Endothelial cell (in vitro differentiated cells): Measurements from ENCODE around the gene FBP1. TPM values are rescaled to one million over a fixed set of nuclear protein-coding genes. Genes with fewer than 3 reads are reported as not detected.

Source experiments
- DNase-seq: peaks from one replicate; pipeline ENCODE4 v3.0.0; 2021; ENCODE audit warnings: low spot score
- H3K27ac Mint-ChIP-seq: one replicate; pipeline ENCODE4 v1.8.0; 2021; ENCODE audit warnings: mixed read lengths, inconsistent platforms; ENCODE audit not compliant: unreplicated experiment
- H3K27me3 Mint-ChIP-seq: one replicate; pipeline ENCODE4 v1.8.0; 2021; ENCODE audit warnings: mild to moderate bottlenecking, moderate library complexity, mixed read lengths, inconsistent platforms; ENCODE audit not compliant: unreplicated experiment
- H3K36me3 Mint-ChIP-seq: one replicate; pipeline ENCODE4 v1.8.0; 2021; ENCODE audit warnings: mild to moderate bottlenecking, low read depth, mixed read lengths, inconsistent platforms; ENCODE audit not compliant: unreplicated experiment
- H3K4me1 Mint-ChIP-seq: one replicate; pipeline ENCODE4 v1.8.0; 2021; ENCODE audit warnings: mild to moderate bottlenecking, mixed read lengths, inconsistent platforms; ENCODE audit not compliant: unreplicated experiment
- H3K4me3 Mint-ChIP-seq: one replicate; pipeline ENCODE4 v1.8.0; 2021; ENCODE audit warnings: mild to moderate bottlenecking, mixed read lengths, inconsistent platforms; ENCODE audit not compliant: unreplicated experiment
- H3K9me3 Mint-ChIP-seq: one replicate; pipeline ENCODE4 v1.8.0; 2021; ENCODE audit warnings: mixed read lengths, inconsistent platforms; ENCODE audit not compliant: unreplicated experiment
- total RNA-seq: library from RNA; stranded (reverse); fragmentation: NEBNext Ultra II Directional; extraction: Animal tissue kit (Norgen Biotek cat#: 25700); gene quantifications from one replicate; pipeline ENCODE4 v1.2.1, GENCODE V29; 2021; ENCODE audit not compliant: unreplicated experiment
- TF ChIP-seq, protein P1 (sequence below): fragments of 200-600 bp; sonication (generic); IDR thresholded peaks from one replicate; pipeline ENCODE4 v1.5.0; 2021; ENCODE audit warnings: antibody characterized with exemption; ENCODE audit not compliant: unreplicated experiment

The FBP1 gene
- total RNA-seq, 1 donor from 2014 or later: not detected

DNA sequence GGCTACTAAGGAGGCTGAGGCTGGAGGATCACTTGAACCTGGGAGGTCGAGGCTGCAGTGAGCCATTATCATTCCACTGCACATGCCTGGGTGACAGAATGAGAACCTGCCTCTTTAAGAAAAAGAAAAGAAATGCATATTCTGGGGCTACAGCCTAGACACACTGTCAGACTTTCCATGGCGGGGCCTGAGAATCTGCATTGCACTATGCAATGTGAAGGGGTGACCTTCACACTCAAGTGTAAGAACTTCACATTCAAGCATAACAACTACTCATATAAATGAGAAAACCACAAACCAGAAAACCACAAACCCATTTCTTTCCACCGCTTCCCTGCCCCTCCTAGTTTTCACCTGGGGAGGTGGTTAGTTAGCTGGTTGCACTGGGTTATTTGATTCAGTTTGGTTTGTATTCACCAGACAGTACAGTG lies 27.7 kb downstream of the FBP1 start:
- Mint-ChIP-seq H3K4me1 (peaks cover 3% of the 10 kb centered on the region), H3K9me3 (no peaks in the 10 kb centered on the region), H3K4me3 (no peak overlapping the region), H3K27ac (no peak overlapping the region), H3K36me3 (no peaks in the 10 kb centered on the region), H3K27me3 (peaks cover 4% of the 10 kb centered on the region)
- TF ChIP-seq, protein P1, sequence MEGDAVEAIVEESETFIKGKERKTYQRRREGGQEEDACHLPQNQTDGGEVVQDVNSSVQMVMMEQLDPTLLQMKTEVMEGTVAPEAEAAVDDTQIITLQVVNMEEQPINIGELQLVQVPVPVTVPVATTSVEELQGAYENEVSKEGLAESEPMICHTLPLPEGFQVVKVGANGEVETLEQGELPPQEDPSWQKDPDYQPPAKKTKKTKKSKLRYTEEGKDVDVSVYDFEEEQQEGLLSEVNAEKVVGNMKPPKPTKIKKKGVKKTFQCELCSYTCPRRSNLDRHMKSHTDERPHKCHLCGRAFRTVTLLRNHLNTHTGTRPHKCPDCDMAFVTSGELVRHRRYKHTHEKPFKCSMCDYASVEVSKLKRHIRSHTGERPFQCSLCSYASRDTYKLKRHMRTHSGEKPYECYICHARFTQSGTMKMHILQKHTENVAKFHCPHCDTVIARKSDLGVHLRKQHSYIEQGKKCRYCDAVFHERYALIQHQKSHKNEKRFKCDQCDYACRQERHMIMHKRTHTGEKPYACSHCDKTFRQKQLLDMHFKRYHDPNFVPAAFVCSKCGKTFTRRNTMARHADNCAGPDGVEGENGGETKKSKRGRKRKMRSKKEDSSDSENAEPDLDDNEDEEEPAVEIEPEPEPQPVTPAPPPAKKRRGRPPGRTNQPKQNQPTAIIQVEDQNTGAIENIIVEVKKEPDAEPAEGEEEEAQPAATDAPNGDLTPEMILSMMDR: no peak
- no peak for DNase-seq

DNA sequence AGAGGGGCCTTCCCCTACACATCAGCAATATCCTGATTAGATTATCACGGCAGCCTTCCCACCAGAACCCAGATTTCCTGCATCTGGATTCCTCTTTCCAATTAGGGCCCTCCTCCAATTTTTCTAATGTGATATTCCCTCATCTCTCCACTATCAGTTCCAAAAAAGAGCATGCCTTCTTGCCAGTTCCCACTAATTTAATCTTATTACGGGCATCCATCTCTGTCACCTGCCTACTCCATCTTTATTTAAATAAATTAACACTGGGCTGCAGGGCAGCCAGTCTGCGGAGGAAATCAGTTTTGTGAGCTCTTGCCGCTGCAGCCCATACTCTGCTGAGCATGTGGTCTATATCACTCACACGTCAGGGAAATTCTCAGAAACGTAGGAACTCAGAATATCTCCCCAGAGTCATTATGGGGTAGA lies 29.1 kb downstream of the FBP1 start:
- TF ChIP-seq, protein P1: no peak
- DNase-seq: no peak
- H3K4me1 Mint-ChIP-seq: peaks cover 3% of the 10 kb centered on the region
- H3K27me3 Mint-ChIP-seq: peaks cover 10% of the 10 kb centered on the region
- no peaks in the 10 kb centered on the region for H3K36me3 Mint-ChIP-seq
- H3K9me3 Mint-ChIP-seq: no peaks in the 10 kb centered on the region
- no peak overlapping the region for H3K4me3 Mint-ChIP-seq
- no peak overlapping the region for H3K27ac Mint-ChIP-seq

DNA sequence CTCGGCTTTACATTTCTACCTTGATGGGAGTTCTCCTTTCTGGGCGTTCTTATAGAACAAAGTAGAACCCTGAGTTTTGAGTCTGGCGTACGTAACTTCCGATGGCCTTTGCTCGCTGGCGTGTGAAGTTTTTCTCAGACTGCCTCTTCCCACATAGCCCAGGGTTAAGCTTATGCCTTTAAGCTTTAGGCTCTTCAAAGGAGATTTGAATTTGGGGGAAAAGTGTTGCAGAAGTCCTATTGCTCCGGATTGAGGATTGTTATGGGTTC lies 32.0 kb downstream of the FBP1 start:
- peaks cover 12% of the 10 kb centered on the region for H3K27me3 Mint-ChIP-seq

DNA sequence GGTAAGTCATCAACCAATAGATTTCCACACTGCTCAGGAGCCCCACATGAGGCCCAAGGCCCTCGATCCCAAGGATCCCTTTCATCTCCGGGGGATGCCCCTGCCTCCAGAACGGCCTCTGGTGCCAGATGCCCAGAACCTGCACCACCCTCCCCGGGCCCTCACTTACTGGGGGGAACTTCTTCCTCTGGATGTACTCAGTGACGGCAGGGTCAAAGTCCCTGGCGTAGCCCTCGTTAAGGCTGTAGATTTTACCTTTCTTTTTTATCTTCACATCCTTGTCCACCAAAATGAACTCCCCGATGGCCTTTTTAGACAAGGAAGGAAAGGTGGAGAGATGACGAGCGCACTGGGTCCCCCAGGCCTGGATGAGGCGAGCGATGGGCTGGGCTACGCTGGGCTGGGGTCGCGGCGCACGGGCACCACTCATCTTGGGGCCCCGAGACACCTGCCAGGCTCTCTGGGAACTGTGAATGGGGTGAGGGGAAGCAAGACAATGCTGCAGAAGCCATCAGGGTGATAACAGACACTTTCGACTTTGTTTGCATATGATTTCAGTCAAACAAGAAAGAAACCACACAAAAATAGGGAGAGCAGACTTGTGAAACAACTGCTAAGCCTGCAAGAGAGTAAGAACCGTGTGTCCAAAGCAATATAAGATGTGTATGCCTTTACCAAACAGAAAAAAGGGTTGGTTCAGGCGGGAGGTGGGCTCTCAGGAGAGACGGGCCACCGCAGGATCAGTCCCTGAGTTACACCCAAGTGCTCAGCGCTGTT lies 32.5 kb downstream of the FBP1 start:
- Mint-ChIP-seq H3K27ac (no peak overlapping the region), H3K4me3 (no peak overlapping the region), H3K9me3 (no peaks in the 10 kb centered on the region), H3K36me3 (no peaks in the 10 kb centered on the region), H3K27me3 (peaks cover 12% of the 10 kb centered on the region), H3K4me1 (peaks cover 10% of the 10 kb centered on the region)
- DNase-seq: no peak
- TF ChIP-seq, protein P1: no peak

More for the DNA sequence above, 32.0 kb downstream of the FBP1 start:
- no peak for DNase-seq
- H3K27ac Mint-ChIP-seq: no peak overlapping the region
- H3K9me3 Mint-ChIP-seq: no peaks in the 10 kb centered on the region
- TF ChIP-seq, protein P1: no peak
- H3K4me1 Mint-ChIP-seq: peaks cover 10% of the 10 kb centered on the region
- no peak overlapping the region for H3K4me3 Mint-ChIP-seq
- H3K36me3 Mint-ChIP-seq: no peaks in the 10 kb centered on the region
